Embryonic facial prominence (tissue), 1 donor: ENCODE data around the gene AP3B1.

Experiments
- DNase-seq: peaks from one replicate; pipeline ENCODE4 v3.0.0-alpha.2; 2016; ENCODE audit errors: extremely low spot score

Gene AP3B1

GRCh38 chr5:77974576-77974975 lies 319.9 kb downstream of the AP3B1 start:
- no peak for DNase-seq

- DNase-seq = no peak
Measured at GRCh38 chr5:77973253-77973609, 321.3 kb downstream of the AP3B1 start.

- no peak for DNase-seq
Measured at GRCh38 chr5:77972469-77973252, 321.8 kb downstream of the AP3B1 start.

GRCh38 chr5:77971776-77972468 lies 322.6 kb downstream of the AP3B1 start:
- no peak for DNase-seq

GRCh38 chr5:77970891-77971290 lies 323.6 kb downstream of the AP3B1 start:
- no peak for DNase-seq

GRCh38 chr5:77963795-77964194 lies 330.7 kb downstream of the AP3B1 start:
- DNase-seq = no peak

- no peak for DNase-seq
Measured at GRCh38 chr5:77960863-77961396, 333.6 kb downstream of the AP3B1 start.

GRCh38 chr5:77960305-77960704 lies 334.2 kb downstream of the AP3B1 start:
- DNase-seq = no peak

- DNase-seq = no peak
Measured at GRCh38 chr5:77958642-77959330, 335.7 kb downstream of the AP3B1 start.

- no peak for DNase-seq
Measured at GRCh38 chr5:77957931-77958521, 336.5 kb downstream of the AP3B1 start.

GRCh38 chr5:77957516-77957915 lies 337.0 kb downstream of the AP3B1 start:
- DNase-seq = no peak

GRCh38 chr5:77957081-77957480 lies 337.4 kb downstream of the AP3B1 start:
- DNase-seq = no peak

GRCh38 chr5:77955577-77955976 lies 338.9 kb downstream of the AP3B1 start:
- DNase-seq = no peak

GRCh38 chr5:77953374-77953773 lies 341.1 kb downstream of the AP3B1 start:
- DNase-seq = no peak

GRCh38 chr5:77952636-77953212 lies 341.8 kb downstream of the AP3B1 start:
- no peak for DNase-seq
